HepG2 (cell line): ENCODE results near the gene CMAS. TPM values are rescaled to one million over a fixed set of nuclear protein-coding genes. Genes with fewer than 3 reads are reported as not detected.

ENCODE experiments used
- ATAC-seq: fragments of 200-7000 bp; cut with Tn5 transposase; 3 replicates; pipeline ENCODE4 v1.9.1; 2020; ENCODE audit warnings: mild to moderate bottlenecking, moderate library complexity
- BruUV-seq: library from RNA; stranded (reverse); fragments of 400-500 nt; replicated peaks from 2 replicates; lab custom pipeline; 2021; lab: Mats Ljungman, UMichigan
- CTCF ChIA-PET: fragments of 300-600 bp; formaldehyde crosslinking; extraction: SDS; loops from one replicate; lab custom pipeline; 2021; ENCODE audit warnings: low total read pairs, inconsistent platforms, low intra/inter-chr PET ratio; lab: Yijun Ruan, JAX
- POLR2A ChIA-PET: fragments of 350-600 bp; sonication (Branson Sonifier 250); formaldehyde crosslinking; loops from one replicate; lab custom pipeline; 2020; ENCODE audit warnings: antibody characterized with exemption, inconsistent platforms; lab: Yijun Ruan, JAX
- DNase-seq: peaks from one replicate; pipeline ENCODE4 v3.0.0-alpha.2; 2015; ENCODE audit warnings: low spot score
- FAIRE-seq: peaks from 3 replicates; lab custom pipeline; 2011; peaks lifted over from hg19 to GRCh38; lab: Jason Lieb, UNC
- H2AFZ ChIP-seq: one replicate; pipeline ENCODE4 v1.6.1; 2011; ENCODE audit warnings: low read length, inconsistent platforms
- H3K27ac ChIP-seq: fragments of 300-600 bp; 3 replicates; pipeline ENCODE4 v1.8.0; 2011; ENCODE audit warnings: mixed run types, mild to moderate bottlenecking, mixed read lengths, low read length, inconsistent platforms; ENCODE audit not compliant: insufficient read depth; ENCODE audit errors: extremely low read length
- H3K27me3 ChIP-seq, 2 experiments: fragments of 200-600 bp in 1 of 2; 2 replicates in 1 of 2; 3 replicates in 1 of 2; pipeline versions ENCODE4 v1.6.0 to v1.8.0; 2011; ENCODE audit warnings: low read length in 2 of 2, mild to moderate bottlenecking in 2 of 2, moderate library complexity in 2 of 2, inconsistent platforms in 1 of 2; ENCODE audit not compliant: insufficient read depth in 2 of 2, control insufficient read depth in 1 of 2
- H3K36me3 ChIP-seq, 2 experiments: fragments of 200-600 bp in 1 of 2; replicated peaks in 1 of 2; 2 replicates in 1 of 2; 3 replicates in 1 of 2; pipeline versions ENCODE4 v1.5.1 to v1.8.0; 2011; ENCODE audit warnings: low read length in 2 of 2, inconsistent platforms in 1 of 2; ENCODE audit not compliant: insufficient read depth in 2 of 2, control insufficient read depth in 1 of 2
- H3K4me1 ChIP-seq: 2 replicates; pipeline ENCODE4 v1.5.1; 2012; ENCODE audit warnings: low read length, inconsistent platforms; ENCODE audit not compliant: insufficient read depth
- H3K4me2 ChIP-seq: 2 replicates; pipeline ENCODE4 v1.6.0; 2011; ENCODE audit warnings: low read depth, low read length, inconsistent platforms
- H3K4me3 ChIP-seq, 3 experiments: fragments of 200-600 bp in 1 of 3; sonication (generic), shearing (Covaris generic) in 1 of 3; replicated peaks in 1 of 3; 2 replicates each; pipeline ENCODE4 v1.5.1; 2011 to 2016; ENCODE audit warnings: low read length in 3 of 3, inconsistent platforms in 2 of 3, low read depth in 2 of 3, mild to moderate bottlenecking in 2 of 3, control low read depth in 1 of 3, mixed read lengths in 1 of 3; ENCODE audit not compliant: insufficient read depth in 1 of 3
- H3K79me2 ChIP-seq: one replicate; pipeline ENCODE4 v1.6.1; 2011; ENCODE audit warnings: low read length, inconsistent platforms; ENCODE audit not compliant: insufficient read depth
- H3K9ac ChIP-seq: 2 replicates; pipeline ENCODE4 v1.6.0; 2011; ENCODE audit warnings: mild to moderate bottlenecking, low read depth, low read length, inconsistent platforms; ENCODE audit not compliant: insufficient read depth
- H3K9me3 ChIP-seq: 2 replicates; pipeline ENCODE4 v1.5.1; 2012; ENCODE audit warnings: mild to moderate bottlenecking, low read length
- H4K20me1 ChIP-seq: 2 replicates; pipeline ENCODE4 v1.6.0; 2011; ENCODE audit warnings: inconsistent platforms, mild to moderate bottlenecking, low read length, moderate library complexity; ENCODE audit not compliant: insufficient read depth
- ELF4 ChIP-seq: sonication (generic); formaldehyde crosslinking; IDR thresholded peaks from 2 replicates; pipeline ENCODE4 v1.5.0; 2020; ENCODE audit warnings: missing genetic modification reagents, mild to moderate bottlenecking, moderate library complexity, borderline replicate concordance
- FOXA3 ChIP-seq: IDR thresholded peaks from 2 replicates; pipeline ENCODE4 v1.6.1; 2016; ENCODE audit warnings: missing genetic modification reagents, missing compliant biosample characterization
- KAT2B ChIP-seq: fragments of 150-350 bp; IDR thresholded peaks from 2 replicates; pipeline ENCODE4 v1.6.1; 2014; ENCODE audit warnings: low read depth, low read length, borderline replicate concordance
- KDM6A ChIP-seq: IDR thresholded peaks from 2 replicates; pipeline ENCODE4 v1.6.1; 2016; ENCODE audit warnings: low read depth
- PAX8 ChIP-seq: sonication (generic); formaldehyde crosslinking; IDR thresholded peaks from 2 replicates; pipeline ENCODE4 v1.8.0; 2022; ENCODE audit warnings: mild to moderate bottlenecking, missing genetic modification reagents, borderline replicate concordance
- RAD51 ChIP-seq: fragments of 450-650 bp; IDR thresholded peaks from 2 replicates; pipeline ENCODE4 v1.6.1; 2016; ENCODE audit warnings: borderline replicate concordance
- SAFB2 ChIP-seq: sonication (generic); formaldehyde crosslinking; IDR thresholded peaks from 2 replicates; pipeline ENCODE4 v1.5.1; 2020; ENCODE audit warnings: missing genetic modification reagents, low read depth, mild to moderate bottlenecking, borderline replicate concordance
- SALL1 ChIP-seq: sonication (generic); formaldehyde crosslinking; IDR thresholded peaks from 2 replicates; pipeline ENCODE4 v1.8.0; 2022; ENCODE audit warnings: mild to moderate bottlenecking, missing genetic modification reagents
- SIX1 ChIP-seq: sonication (generic); formaldehyde crosslinking; IDR thresholded peaks from 2 replicates; pipeline ENCODE4 v1.4.0; 2020; ENCODE audit warnings: missing genetic modification reagents, borderline replicate concordance
- TOE1 ChIP-seq: sonication (generic); formaldehyde crosslinking; IDR thresholded peaks from 2 replicates; pipeline ENCODE4 v1.4.0; 2020; ENCODE audit warnings: mild to moderate bottlenecking, missing genetic modification reagents
- ZMYM3 ChIP-seq: sonication (generic); formaldehyde crosslinking; IDR thresholded peaks from 2 replicates; pipeline ENCODE4 v1.5.1; 2020; ENCODE audit warnings: mild to moderate bottlenecking, missing genetic modification reagents
- ZNF101 ChIP-seq: sonication (generic); formaldehyde crosslinking; IDR thresholded peaks from 2 replicates; pipeline ENCODE4 v1.4.0; 2020; ENCODE audit warnings: mild to moderate bottlenecking, low read depth, missing genetic modification reagents, borderline replicate concordance
- ZNF660 ChIP-seq: sonication (generic); formaldehyde crosslinking; IDR thresholded peaks from 2 replicates; pipeline ENCODE4 v1.5.1; 2020; ENCODE audit warnings: mild to moderate bottlenecking, low read depth, missing genetic modification reagents, borderline replicate concordance
- ZNF709 ChIP-seq: sonication (generic); formaldehyde crosslinking; IDR thresholded peaks from 2 replicates; pipeline ENCODE4 v1.5.0; 2020; ENCODE audit warnings: mild to moderate bottlenecking, missing genetic modification reagents
- ZNF841 ChIP-seq: sonication (generic); formaldehyde crosslinking; IDR thresholded peaks from 2 replicates; pipeline ENCODE4 v1.8.1; 2023; ENCODE audit warnings: missing genetic modification reagents, borderline replicate concordance
- WGBS: methylation state at CpG from one replicate; pipeline ENCODE4 v1.1.6; 2017; ENCODE audit warnings: low lambda C conversion rate; 5-methylcytosine and 5-hydroxymethylcytosine counted together
- in situ Hi-C: cut with HindIII; loops from 2 replicates; pipeline ENCODE4 v1.10.0; 2017; ENCODE audit warnings: low pct_unique_long_range_greater_than_20kb; ENCODE audit not compliant: extremely low pct_ligation_motif_present
- intact Hi-C: fragments of 100-400 bp; cut with micrococcal nuclease; formaldehyde crosslinking; loops from one replicate; pipeline ENCODE4 v1.10.0; 2022; ENCODE audit not compliant: unreplicated experiment
- polyA plus RNA-seq, 8 experiments: library from polyadenylated mRNA; depleted of rRNA in 3 of 8; stranded (reverse) in 7 of 8; unstranded in 1 of 8; fragments of >200 nt; fragmentation: Illumina TruSeq in 4 of 8; extraction: Trizol in 4 of 8; gene quantifications; 2 replicates each; pipeline versions ENCODE4 v1.2.1 to v1.2.3, GENCODE V29; 2011 to 2016; ENCODE audit warnings: low read depth in 4 of 8, missing spikeins in 1 of 8, mixed read lengths in 1 of 8; ENCODE audit not compliant: insufficient read depth in 1 of 8
- total RNA-seq, 5 experiments: library from RNA; depleted of rRNA; stranded (reverse); fragments of >200 nt; fragmentation: Illumina TruSeq; extraction: Trizol; gene quantifications; 2 replicates each; pipeline ENCODE4 v1.2.3, GENCODE V29; 2016; ENCODE audit warnings: low read depth in 1 of 5
- TF ChIP-seq, protein P1 (sequence below): sonication (generic); formaldehyde crosslinking; IDR thresholded peaks from 2 replicates; pipeline ENCODE4 v1.4.0; 2020; ENCODE audit warnings: mild to moderate bottlenecking, low read depth, missing genetic modification reagents

Gene CMAS
- total and polyA plus RNA-seq, 2 of the 13 experiments (the other 11 are each of a cell fraction or from before 2014, with no cell fraction given) = 14.0 to 21.3 TPM

DNA sequence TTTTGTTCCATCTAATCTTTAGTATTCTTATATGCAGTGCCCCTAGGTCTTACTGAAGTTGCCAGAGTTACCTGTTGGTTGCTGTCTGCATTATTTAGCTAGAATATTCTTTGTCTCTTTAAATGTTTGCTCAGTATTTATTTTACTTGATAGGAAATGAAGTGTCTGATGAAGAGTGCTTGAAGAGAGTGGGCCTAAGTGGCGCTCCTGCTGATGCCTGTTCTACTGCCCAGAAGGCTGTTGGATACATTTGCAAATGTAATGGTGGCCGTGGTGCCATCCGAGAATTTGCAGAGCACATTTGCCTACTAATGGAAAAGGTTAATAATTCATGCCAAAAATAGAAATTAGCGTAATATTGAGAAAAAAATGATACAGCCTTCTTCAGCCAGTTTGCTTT, 18.9 kb downstream of the CMAS start:
- no peaks in the 10 kb centered on the region for H4K20me1 ChIP-seq
- 98% methylated on average over 4 of the region's 4 CpGs for WGBS
- in situ Hi-C loops = no loop called here
- H3K27ac ChIP-seq = no peak overlapping the region
- no peak overlapping the region for H3K4me3 ChIP-seq
- H3K4me2 ChIP-seq = no peak overlapping the region
- FAIRE-seq (no peak), ATAC-seq (no peak), DNase-seq (no peak)
- TF ChIP-seq ZNF841 (CRISPR knock-in tag) (no peak), PAX8 (CRISPR knock-in tag) (no peak), FOXA3 (CRISPR knock-in tag) (no peak), SAFB2 (CRISPR knock-in tag) (no peak), ZNF709 (CRISPR knock-in tag) (no peak), SALL1 (no peak), KDM6A (CRISPR knock-in tag) (no peak), ELF4 (no peak), RAD51 (no peak), SIX1 (CRISPR knock-in tag) (no peak), KAT2B (no peak), TOE1 (no peak), ZMYM3 (CRISPR knock-in tag) (no peak), ZNF660 (CRISPR knock-in tag) (no peak), ZNF101 (CRISPR knock-in tag) (no peak)
- TF ChIP-seq, protein P1, sequence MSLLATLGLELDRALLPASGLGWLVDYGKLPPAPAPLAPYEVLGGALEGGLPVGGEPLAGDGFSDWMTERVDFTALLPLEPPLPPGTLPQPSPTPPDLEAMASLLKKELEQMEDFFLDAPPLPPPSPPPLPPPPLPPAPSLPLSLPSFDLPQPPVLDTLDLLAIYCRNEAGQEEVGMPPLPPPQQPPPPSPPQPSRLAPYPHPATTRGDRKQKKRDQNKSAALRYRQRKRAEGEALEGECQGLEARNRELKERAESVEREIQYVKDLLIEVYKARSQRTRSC = no peak
- no peak overlapping the region for H3K9ac ChIP-seq
- peaks cover 1 to 10% of the 10 kb centered on the region in 2 experiments; a peak in 3 of 5 replicates for H3K36me3 ChIP-seq
- no peak overlapping the region for H2AFZ ChIP-seq
- H3K4me1 ChIP-seq = no peaks in the 10 kb centered on the region
- CTCF ChIA-PET = no interaction called here
- no TSS peak for BruUV-seq
- H3K79me2 ChIP-seq = no peaks in the 10 kb centered on the region
- no peaks in the 10 kb centered on the region for H3K9me3 ChIP-seq
- intact Hi-C loops = no loop called here
- H3K27me3 ChIP-seq = no peaks in the 10 kb centered on the region
- POLR2A ChIA-PET = no interaction called here
